Gastroesophageal sphincter (tissue), 3 donors: ENCODE measurements around the gene PANX2.

ENCODE experiments used
- EP300 ChIP-seq: sonication (generic); formaldehyde crosslinking; IDR thresholded peaks from one replicate; pipeline ENCODE4 v1.6.1; 2017; ENCODE audit warnings: antibody characterized with exemption, mild to moderate bottlenecking
- POLR2AphosphoS5 ChIP-seq: sonication (generic); formaldehyde crosslinking; IDR thresholded peaks from one replicate; pipeline ENCODE4 v1.6.1; 2017; ENCODE audit warnings: antibody characterized with exemption
- TF ChIP-seq, protein P1 (sequence below), 4 experiments: fragments of 200-600 bp in 2 of 4; fragments of 450-650 bp in 2 of 4; sonication (generic) in 1 of 4; IDR thresholded peaks; one replicate each; pipeline ENCODE4 v1.5.1; 2017 to 2019; ENCODE audit warnings: antibody characterized with exemption in 4 of 4, mild to moderate bottlenecking in 2 of 4, moderate library complexity in 2 of 4

DNA sequence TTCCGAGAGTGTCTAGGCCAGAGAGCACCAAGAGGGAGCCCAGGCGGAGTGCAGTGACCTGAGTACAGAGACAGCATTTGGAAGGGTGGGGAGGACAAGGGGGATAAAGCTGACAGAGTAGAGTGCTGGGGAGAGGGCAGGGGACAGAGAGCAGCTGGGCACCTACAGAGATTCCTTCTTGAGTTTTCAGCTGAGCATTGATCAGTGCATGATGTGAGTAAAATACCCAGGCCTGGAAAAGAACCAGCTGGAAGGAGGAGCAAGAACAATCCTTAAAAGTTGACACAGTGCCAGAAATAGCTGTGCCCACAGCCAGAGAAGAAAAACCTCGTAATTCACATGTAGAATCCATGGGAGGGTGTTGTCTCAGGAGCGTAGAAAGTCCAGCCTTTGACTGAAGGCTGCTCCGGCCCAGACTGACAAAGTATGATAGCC, 33.9 kb upstream of the PANX2 start:
- TF ChIP-seq, protein P1, sequence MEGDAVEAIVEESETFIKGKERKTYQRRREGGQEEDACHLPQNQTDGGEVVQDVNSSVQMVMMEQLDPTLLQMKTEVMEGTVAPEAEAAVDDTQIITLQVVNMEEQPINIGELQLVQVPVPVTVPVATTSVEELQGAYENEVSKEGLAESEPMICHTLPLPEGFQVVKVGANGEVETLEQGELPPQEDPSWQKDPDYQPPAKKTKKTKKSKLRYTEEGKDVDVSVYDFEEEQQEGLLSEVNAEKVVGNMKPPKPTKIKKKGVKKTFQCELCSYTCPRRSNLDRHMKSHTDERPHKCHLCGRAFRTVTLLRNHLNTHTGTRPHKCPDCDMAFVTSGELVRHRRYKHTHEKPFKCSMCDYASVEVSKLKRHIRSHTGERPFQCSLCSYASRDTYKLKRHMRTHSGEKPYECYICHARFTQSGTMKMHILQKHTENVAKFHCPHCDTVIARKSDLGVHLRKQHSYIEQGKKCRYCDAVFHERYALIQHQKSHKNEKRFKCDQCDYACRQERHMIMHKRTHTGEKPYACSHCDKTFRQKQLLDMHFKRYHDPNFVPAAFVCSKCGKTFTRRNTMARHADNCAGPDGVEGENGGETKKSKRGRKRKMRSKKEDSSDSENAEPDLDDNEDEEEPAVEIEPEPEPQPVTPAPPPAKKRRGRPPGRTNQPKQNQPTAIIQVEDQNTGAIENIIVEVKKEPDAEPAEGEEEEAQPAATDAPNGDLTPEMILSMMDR (IDR thresholded peaks at IDR 0.05) = no peak
- TF ChIP-seq EP300 (no peak), POLR2AphosphoS5 (no peak)
